Liver (tissue), 9 donors: ENCODE results near the gene GP1BB. TPM values are rescaled to one million over a fixed set of nuclear protein-coding genes. Genes with fewer than 3 reads are reported as not detected.

Experiments used
- DNase-seq: peaks from one replicate; pipeline ENCODE4 v3.0.0-alpha.2; 2017; ENCODE audit warnings: low spot score
- H3K27ac ChIP-seq, 2 donors: one replicate each; pipeline ENCODE4 v1.7.0; 2013; ENCODE audit warnings: inconsistent platforms in 2 of 2, low read length in 2 of 2, control low read depth in 1 of 2, low read depth in 1 of 2, mild to moderate bottlenecking in 1 of 2
- H3K27me3 ChIP-seq, 4 donors: one replicate each; pipeline versions ENCODE4 v1.6.1 to v1.7.0; 2013; ENCODE audit warnings: low read length in 3 of 4, inconsistent platforms in 1 of 4, mild to moderate bottlenecking in 1 of 4, moderate library complexity in 1 of 4; ENCODE audit not compliant: control insufficient read depth in 4 of 4, insufficient read depth in 4 of 4
- H3K36me3 ChIP-seq, 4 donors: one replicate each; pipeline versions ENCODE4 v1.6.1 to v1.7.0; 2013; ENCODE audit warnings: low read length in 3 of 4, mild to moderate bottlenecking in 3 of 4, low read depth in 1 of 4, moderate library complexity in 1 of 4; ENCODE audit not compliant: control insufficient read depth in 4 of 4, insufficient read depth in 3 of 4
- H3K4me1 ChIP-seq, 4 donors: one replicate each; pipeline versions ENCODE4 v1.6.1 to v1.7.0; 2013; ENCODE audit warnings: low read length in 3 of 4, mild to moderate bottlenecking in 3 of 4, moderate library complexity in 1 of 4; ENCODE audit not compliant: control insufficient read depth in 4 of 4, insufficient read depth in 4 of 4
- H3K4me3 ChIP-seq, 3 donors: one replicate each; pipeline versions ENCODE4 v1.6.1 to v1.7.0; 2013; ENCODE audit warnings: low read length in 3 of 3, control low read depth in 1 of 3, low read depth in 1 of 3, mild to moderate bottlenecking in 1 of 3
- H3K9ac ChIP-seq, 2 donors: one replicate each; pipeline ENCODE4 v1.7.0; 2013; ENCODE audit warnings: low read length in 2 of 2, mild to moderate bottlenecking in 2 of 2, moderate library complexity in 2 of 2, control low read depth in 1 of 2, low read depth in 1 of 2
- H3K9me3 ChIP-seq, 4 donors: one replicate each; pipeline versions ENCODE4 v1.6.1 to v1.7.0; 2013; ENCODE audit warnings: low read length in 3 of 4; ENCODE audit not compliant: control insufficient read depth in 4 of 4
- ATF3 ChIP-seq: IDR thresholded peaks from 2 replicates; pipeline ENCODE4 v1.6.1; 2016; ENCODE audit warnings: antibody characterized with exemption
- CTCF ChIP-seq: fragments of 150-350 bp; IDR thresholded peaks from 2 replicates; pipeline ENCODE4 v1.5.1; 2017; ENCODE audit warnings: improper control_type of control experiment, low read depth, low read length; ENCODE audit not compliant: missing input control
- EGR1 ChIP-seq, 2 donors: IDR thresholded peaks; 2 replicates each; pipeline ENCODE4 v1.6.1; 2016 to 2018; ENCODE audit warnings: antibody characterized with exemption in 2 of 2, low read depth in 2 of 2
- FOXA1 ChIP-seq: IDR thresholded peaks from 2 replicates; pipeline ENCODE4 v1.6.1; 2016; ENCODE audit warnings: antibody characterized with exemption
- FOXA2 ChIP-seq: IDR thresholded peaks from 2 replicates; pipeline ENCODE4 v1.6.1; 2016; ENCODE audit warnings: antibody characterized with exemption
- GABPA ChIP-seq, 2 donors: IDR thresholded peaks in 1 of 2; conservative IDR thresholded peaks in 1 of 2; 2 replicates each; pipeline ENCODE4 v1.6.1; 2016; ENCODE audit warnings: antibody characterized with exemption in 2 of 2, mild to moderate bottlenecking in 1 of 2, moderate library complexity in 1 of 2
- HNF4A ChIP-seq, 2 donors: conservative IDR thresholded peaks; 2 replicates each; pipeline ENCODE4 v1.6.1; 2016; ENCODE audit warnings: antibody characterized with exemption in 2 of 2, mild to moderate bottlenecking in 2 of 2
- HNF4G ChIP-seq: IDR thresholded peaks from 2 replicates; pipeline ENCODE4 v1.6.1; 2016; ENCODE audit warnings: antibody characterized with exemption
- JUND ChIP-seq, 2 donors: IDR thresholded peaks; 2 replicates each; pipeline ENCODE4 v1.6.1; 2016; ENCODE audit warnings: antibody characterized with exemption in 2 of 2
- MAX ChIP-seq: IDR thresholded peaks from 2 replicates; pipeline ENCODE4 v1.6.1; 2016; ENCODE audit warnings: antibody characterized with exemption
- NR2F2 ChIP-seq: IDR thresholded peaks from 2 replicates; pipeline ENCODE4 v1.6.1; 2016; ENCODE audit warnings: antibody characterized with exemption
- RAD21 ChIP-seq, 2 donors: IDR thresholded peaks; 2 replicates each; pipeline ENCODE4 v1.6.1; 2016; ENCODE audit warnings: antibody characterized with exemption in 2 of 2, mild to moderate bottlenecking in 2 of 2
- REST ChIP-seq: IDR thresholded peaks from 2 replicates; pipeline ENCODE4 v1.6.1; 2016; ENCODE audit warnings: antibody characterized with exemption, mild to moderate bottlenecking
- RXRA ChIP-seq, 2 donors: IDR thresholded peaks; 2 replicates each; pipeline ENCODE4 v1.6.1; 2017 to 2018; ENCODE audit warnings: antibody characterized with exemption in 2 of 2, mild to moderate bottlenecking in 1 of 2
- SP1 ChIP-seq: IDR thresholded peaks from 2 replicates; pipeline ENCODE4 v1.6.1; 2018; ENCODE audit warnings: antibody characterized with exemption, mild to moderate bottlenecking
- YY1 ChIP-seq: IDR thresholded peaks from 2 replicates; pipeline ENCODE4 v1.6.1; 2016; ENCODE audit warnings: antibody characterized with exemption, mild to moderate bottlenecking
- ZBTB33 ChIP-seq: IDR thresholded peaks from 2 replicates; pipeline ENCODE4 v1.6.1; 2016; ENCODE audit warnings: antibody characterized with exemption
- WGBS: extraction: QIAGEN DNeasy Blood & Tissue Kit; methylation state at CpG from one replicate; pipeline ENCODE4 v1.1.7; 2013; 5-methylcytosine and 5-hydroxymethylcytosine counted together
- polyA plus RNA-seq, 2 donors: library from polyadenylated mRNA; stranded (reverse) in 1 of 2; unstranded in 1 of 2; fragments of 200-250 nt in 1 of 2; fragments of >200 nt in 1 of 2; fragmentation: Nextera tagmentation in 1 of 2; extraction: Ambion mirVana in 1 of 2; gene quantifications; one replicate each; pipeline versions ENCODE4 v1.2.1 to v1.2.3, GENCODE V29; 2013 to 2015
- total RNA-seq, 2 donors: library from RNA; depleted of rRNA; stranded (reverse); fragments of >200 nt; gene quantifications; one replicate each; pipeline ENCODE4 v1.2.3, GENCODE V29; 2014
- donor health status: healthy.
- donor health status: healthy.
- donor health status: healthy.
- donor health status: healthy.
- donor health status: healthy.

Gene GP1BB
- total and polyA plus RNA-seq, 4 donors, result 0.38 to 5.7 (median 0.51) TPM; not detected in 1

GRCh38 chr22:19701420-19702145, 21.8 kb upstream of the GP1BB start:
- H3K27ac ChIP-seq, result no peak overlapping the region
- no peaks in the 10 kb centered on the region for H3K36me3 ChIP-seq
- no peaks in the 10 kb centered on the region for H3K27me3 ChIP-seq
- H3K9ac ChIP-seq, result no peak overlapping the region
- no peaks in the 10 kb centered on the region for H3K9me3 ChIP-seq
- no peak for DNase-seq
- no peaks in the 10 kb centered on the region for H3K4me1 ChIP-seq
- no peak overlapping the region for H3K4me3 ChIP-seq
- 88% methylated on average over 10 of the region's 10 CpGs for WGBS
- TF ChIP-seq RAD21 (IDR thresholded peaks at IDR 0.05) (no peak), SP1 (no peak), ATF3 (no peak), EGR1 (IDR thresholded peaks at IDR 0.05; ENCODE audit: low read depth in 2 of 2) (no peak), CTCF (no peak), ZBTB33 (no peak), YY1 (no peak), GABPA (IDR thresholded peaks at IDR 0.05 in 1 of 2, conservative IDR thresholded peaks at IDR 0.05 in 1 of 2) (no peak), HNF4G (no peak), NR2F2 (no peak), MAX (no peak), FOXA2 (no peak), JUND (IDR thresholded peaks at IDR 0.05) (no peak), RXRA (IDR thresholded peaks at IDR 0.05) (no peak), HNF4A (conservative IDR thresholded peaks at IDR 0.05) (no peak), FOXA1 (no peak)

GRCh38 chr22:19703869-19704268, 19.5 kb upstream of the GP1BB start:
- no peak overlapping the region for H3K4me3 ChIP-seq
- no peaks in the 10 kb centered on the region for H3K27me3 ChIP-seq
- H3K4me1 ChIP-seq, result no peaks in the 10 kb centered on the region
- H3K36me3 ChIP-seq, result no peaks in the 10 kb centered on the region
- DNase-seq, result no peak
- no peak overlapping the region for H3K27ac ChIP-seq
- H3K9me3 ChIP-seq, result no peaks in the 10 kb centered on the region
- H3K9ac ChIP-seq, result no peak overlapping the region
- 77% methylated on average over 9 of the region's 9 CpGs for WGBS
- no peak for TF ChIP-seq SP1
- no peak for TF ChIP-seq YY1
- TF ChIP-seq RAD21 (IDR thresholded peaks at IDR 0.05), result no peak
- no peak for TF ChIP-seq CTCF
- TF ChIP-seq HNF4G, result no peak
- no peak for TF ChIP-seq FOXA1
- no peak for TF ChIP-seq ZBTB33
- TF ChIP-seq RXRA (IDR thresholded peaks at IDR 0.05), result no peak
- no peak for TF ChIP-seq GABPA (IDR thresholded peaks at IDR 0.05 in 1 of 2, conservative IDR thresholded peaks at IDR 0.05 in 1 of 2)
- TF ChIP-seq JUND (IDR thresholded peaks at IDR 0.05), result no peak
- TF ChIP-seq REST, result no peak
- TF ChIP-seq ATF3, result no peak
- TF ChIP-seq MAX, result no peak
- no peak for TF ChIP-seq FOXA2
